GM23338 (cell line): ENCODE results near the gene SCN3A. TPM values are rescaled to one million over a fixed set of nuclear protein-coding genes. Genes with fewer than 3 reads are reported as not detected.

Experiments
- ATAC-seq: fragments of 200-7000 bp; cut with Tn5 transposase; 3 replicates; pipeline ENCODE4 v1.9.1; 2020
- DNase-seq: peaks from one replicate; pipeline ENCODE4 v3.0.0-alpha.2; 2015; ENCODE audit warnings: low spot score
- H2AFZ ChIP-seq: fragments of 200-600 bp; sonication (generic); 2 replicates; pipeline ENCODE4 v1.8.0; 2016; ENCODE audit warnings: antibody characterized with exemption, mild to moderate bottlenecking, moderate library complexity
- H3F3A ChIP-seq: fragments of 200-600 bp; sonication (generic); replicated peaks from 2 replicates; pipeline ENCODE4 v1.8.0; 2017; ENCODE audit warnings: antibody characterized with exemption, mixed run types, low read depth
- H3K27ac ChIP-seq: fragments of 200-600 bp; sonication (generic); 2 replicates; pipeline ENCODE4 v1.6.1; 2016; ENCODE audit warnings: low read depth
- H3K27me3 ChIP-seq: fragments of 200-600 bp; sonication (generic); 2 replicates; pipeline ENCODE4 v1.8.0; 2016; ENCODE audit warnings: mild to moderate bottlenecking, mixed run types, moderate library complexity; ENCODE audit not compliant: insufficient read depth
- H3K36me3 ChIP-seq: fragments of 200-600 bp; sonication (generic); 2 replicates; pipeline ENCODE4 v1.8.0; 2016; ENCODE audit warnings: mild to moderate bottlenecking; ENCODE audit not compliant: insufficient read depth
- H3K4me1 ChIP-seq: fragments of 200-600 bp; sonication (generic); 2 replicates; pipeline ENCODE4 v1.8.0; 2016; ENCODE audit warnings: mild to moderate bottlenecking, moderate library complexity; ENCODE audit not compliant: insufficient read depth
- H3K4me2 ChIP-seq: fragments of 200-600 bp; sonication (generic); 2 replicates; pipeline ENCODE4 v1.7.1; 2017; ENCODE audit warnings: mixed run types
- H3K4me3 ChIP-seq: fragments of 200-600 bp; sonication (generic); 2 replicates; pipeline ENCODE4 v1.6.1; 2016; ENCODE audit warnings: mixed run types
- H3K79me2 ChIP-seq: fragments of 200-600 bp; sonication (generic); replicated peaks from 2 replicates; pipeline ENCODE4 v1.8.0; 2017; ENCODE audit warnings: mild to moderate bottlenecking; ENCODE audit not compliant: insufficient read depth
- H3K9me2 ChIP-seq: fragments of 200-600 bp; sonication (generic); 2 replicates; pipeline ENCODE4 v1.8.0; 2017; ENCODE audit not compliant: insufficient read depth
- H4K20me1 ChIP-seq: fragments of 200-600 bp; sonication (generic); replicated peaks from 2 replicates; pipeline ENCODE4 v1.8.0; 2017; ENCODE audit warnings: mild to moderate bottlenecking; ENCODE audit not compliant: insufficient read depth
- H3K27ac Mint-ChIP-seq: 2 replicates; pipeline ENCODE4 v1.8.0; 2020; ENCODE audit warnings: inconsistent platforms, mild to moderate bottlenecking, moderate library complexity, mixed read lengths
- H3K27me3 Mint-ChIP-seq: 3 replicates; pipeline ENCODE4 v1.8.0; 2022; ENCODE audit warnings: low read depth, mild to moderate bottlenecking, moderate library complexity, mixed read lengths, inconsistent platforms; ENCODE audit not compliant: insufficient read depth, poor library complexity
- H3K36me3 Mint-ChIP-seq: 3 replicates; pipeline ENCODE4 v1.8.0; 2021; ENCODE audit warnings: low read depth, mild to moderate bottlenecking, inconsistent platforms, moderate library complexity, mixed read lengths
- H3K4me1 Mint-ChIP-seq: 3 replicates; pipeline ENCODE4 v1.8.0; 2020; ENCODE audit warnings: mild to moderate bottlenecking, inconsistent platforms, mixed read lengths
- H3K4me3 Mint-ChIP-seq: 3 replicates; pipeline ENCODE4 v1.8.0; 2021; ENCODE audit warnings: moderate library complexity, mild to moderate bottlenecking, inconsistent platforms, mixed read lengths
- H3K9me3 Mint-ChIP-seq: 3 replicates; pipeline ENCODE4 v1.8.0; 2020; ENCODE audit warnings: moderate library complexity, mild to moderate bottlenecking, inconsistent platforms, mixed read lengths
- EZH2phosphoT487 ChIP-seq: fragments of 200-600 bp; sonication (generic); IDR thresholded peaks from one replicate; pipeline ENCODE4 v1.8.1; 2018; ENCODE audit warnings: antibody characterized with exemption; ENCODE audit not compliant: unreplicated experiment
- JUNB ChIP-seq: IDR thresholded peaks from one replicate; pipeline ENCODE4 v1.6.1; 2016; ENCODE audit warnings: antibody characterized with exemption; ENCODE audit not compliant: unreplicated experiment
- polyA plus RNA-seq: library from polyadenylated mRNA; unstranded; fragments of >200 nt; fragmentation: Nextera tagmentation; extraction: Ambion mirVana; gene quantifications from 2 replicates; pipeline ENCODE4 v1.2.1, GENCODE V29; 2016
- total RNA-seq: library from RNA; depleted of rRNA; stranded (reverse); fragments of >200 nt; shearing (Covaris generic); gene quantifications from 2 replicates; pipeline ENCODE4 v1.2.3, GENCODE V29; 2014
- TF ChIP-seq, protein P1 (sequence below): fragments of 250-450 bp; sonication (Bioruptor Pico); IDR thresholded peaks from 2 replicates; pipeline ENCODE4 v1.5.0; 2020; ENCODE audit warnings: mild to moderate bottlenecking, moderate library complexity
- TF ChIP-seq, protein P2 (sequence below): IDR thresholded peaks from one replicate; pipeline ENCODE4 v1.6.1; 2018; ENCODE audit warnings: antibody characterized with exemption; ENCODE audit not compliant: unreplicated experiment
- TF ChIP-seq, protein P3 (sequence below): IDR thresholded peaks from 2 replicates; pipeline ENCODE4 v1.6.1; 2016; ENCODE audit warnings: antibody characterized with exemption

Gene SCN3A
- total and polyA plus RNA-seq, 2 experiments from 2014 or later: 0.66 TPM; not detected in 1

DNA sequence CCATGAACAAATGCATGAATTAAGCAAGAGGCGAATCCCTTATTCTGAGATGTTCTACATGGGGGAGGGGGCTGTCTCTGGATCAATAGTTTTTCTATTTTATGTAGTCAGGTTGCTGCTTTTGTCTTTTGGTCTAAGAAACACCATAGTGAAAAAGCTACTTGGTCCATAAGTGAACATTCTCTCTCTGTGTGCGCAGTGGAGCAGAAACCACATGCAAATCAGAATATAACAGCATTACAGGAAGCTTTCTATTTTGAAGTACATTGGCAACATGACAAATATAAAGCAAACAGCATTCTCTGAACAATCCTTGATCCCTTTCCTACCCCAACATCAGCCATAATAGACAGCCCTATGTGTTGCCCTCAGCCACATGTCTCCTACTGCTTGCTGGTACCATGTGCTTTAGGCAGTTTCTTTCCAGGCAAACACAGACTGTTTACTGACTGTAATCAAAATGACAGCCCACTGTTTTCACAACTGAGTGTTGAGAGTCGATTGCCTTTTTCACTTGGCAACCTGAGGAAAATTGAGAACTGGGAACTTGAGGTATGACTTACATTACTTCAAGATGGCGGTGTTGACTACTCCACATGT, 10.6 kb downstream of the SCN3A start (continued):
- TF ChIP-seq, protein P1, sequence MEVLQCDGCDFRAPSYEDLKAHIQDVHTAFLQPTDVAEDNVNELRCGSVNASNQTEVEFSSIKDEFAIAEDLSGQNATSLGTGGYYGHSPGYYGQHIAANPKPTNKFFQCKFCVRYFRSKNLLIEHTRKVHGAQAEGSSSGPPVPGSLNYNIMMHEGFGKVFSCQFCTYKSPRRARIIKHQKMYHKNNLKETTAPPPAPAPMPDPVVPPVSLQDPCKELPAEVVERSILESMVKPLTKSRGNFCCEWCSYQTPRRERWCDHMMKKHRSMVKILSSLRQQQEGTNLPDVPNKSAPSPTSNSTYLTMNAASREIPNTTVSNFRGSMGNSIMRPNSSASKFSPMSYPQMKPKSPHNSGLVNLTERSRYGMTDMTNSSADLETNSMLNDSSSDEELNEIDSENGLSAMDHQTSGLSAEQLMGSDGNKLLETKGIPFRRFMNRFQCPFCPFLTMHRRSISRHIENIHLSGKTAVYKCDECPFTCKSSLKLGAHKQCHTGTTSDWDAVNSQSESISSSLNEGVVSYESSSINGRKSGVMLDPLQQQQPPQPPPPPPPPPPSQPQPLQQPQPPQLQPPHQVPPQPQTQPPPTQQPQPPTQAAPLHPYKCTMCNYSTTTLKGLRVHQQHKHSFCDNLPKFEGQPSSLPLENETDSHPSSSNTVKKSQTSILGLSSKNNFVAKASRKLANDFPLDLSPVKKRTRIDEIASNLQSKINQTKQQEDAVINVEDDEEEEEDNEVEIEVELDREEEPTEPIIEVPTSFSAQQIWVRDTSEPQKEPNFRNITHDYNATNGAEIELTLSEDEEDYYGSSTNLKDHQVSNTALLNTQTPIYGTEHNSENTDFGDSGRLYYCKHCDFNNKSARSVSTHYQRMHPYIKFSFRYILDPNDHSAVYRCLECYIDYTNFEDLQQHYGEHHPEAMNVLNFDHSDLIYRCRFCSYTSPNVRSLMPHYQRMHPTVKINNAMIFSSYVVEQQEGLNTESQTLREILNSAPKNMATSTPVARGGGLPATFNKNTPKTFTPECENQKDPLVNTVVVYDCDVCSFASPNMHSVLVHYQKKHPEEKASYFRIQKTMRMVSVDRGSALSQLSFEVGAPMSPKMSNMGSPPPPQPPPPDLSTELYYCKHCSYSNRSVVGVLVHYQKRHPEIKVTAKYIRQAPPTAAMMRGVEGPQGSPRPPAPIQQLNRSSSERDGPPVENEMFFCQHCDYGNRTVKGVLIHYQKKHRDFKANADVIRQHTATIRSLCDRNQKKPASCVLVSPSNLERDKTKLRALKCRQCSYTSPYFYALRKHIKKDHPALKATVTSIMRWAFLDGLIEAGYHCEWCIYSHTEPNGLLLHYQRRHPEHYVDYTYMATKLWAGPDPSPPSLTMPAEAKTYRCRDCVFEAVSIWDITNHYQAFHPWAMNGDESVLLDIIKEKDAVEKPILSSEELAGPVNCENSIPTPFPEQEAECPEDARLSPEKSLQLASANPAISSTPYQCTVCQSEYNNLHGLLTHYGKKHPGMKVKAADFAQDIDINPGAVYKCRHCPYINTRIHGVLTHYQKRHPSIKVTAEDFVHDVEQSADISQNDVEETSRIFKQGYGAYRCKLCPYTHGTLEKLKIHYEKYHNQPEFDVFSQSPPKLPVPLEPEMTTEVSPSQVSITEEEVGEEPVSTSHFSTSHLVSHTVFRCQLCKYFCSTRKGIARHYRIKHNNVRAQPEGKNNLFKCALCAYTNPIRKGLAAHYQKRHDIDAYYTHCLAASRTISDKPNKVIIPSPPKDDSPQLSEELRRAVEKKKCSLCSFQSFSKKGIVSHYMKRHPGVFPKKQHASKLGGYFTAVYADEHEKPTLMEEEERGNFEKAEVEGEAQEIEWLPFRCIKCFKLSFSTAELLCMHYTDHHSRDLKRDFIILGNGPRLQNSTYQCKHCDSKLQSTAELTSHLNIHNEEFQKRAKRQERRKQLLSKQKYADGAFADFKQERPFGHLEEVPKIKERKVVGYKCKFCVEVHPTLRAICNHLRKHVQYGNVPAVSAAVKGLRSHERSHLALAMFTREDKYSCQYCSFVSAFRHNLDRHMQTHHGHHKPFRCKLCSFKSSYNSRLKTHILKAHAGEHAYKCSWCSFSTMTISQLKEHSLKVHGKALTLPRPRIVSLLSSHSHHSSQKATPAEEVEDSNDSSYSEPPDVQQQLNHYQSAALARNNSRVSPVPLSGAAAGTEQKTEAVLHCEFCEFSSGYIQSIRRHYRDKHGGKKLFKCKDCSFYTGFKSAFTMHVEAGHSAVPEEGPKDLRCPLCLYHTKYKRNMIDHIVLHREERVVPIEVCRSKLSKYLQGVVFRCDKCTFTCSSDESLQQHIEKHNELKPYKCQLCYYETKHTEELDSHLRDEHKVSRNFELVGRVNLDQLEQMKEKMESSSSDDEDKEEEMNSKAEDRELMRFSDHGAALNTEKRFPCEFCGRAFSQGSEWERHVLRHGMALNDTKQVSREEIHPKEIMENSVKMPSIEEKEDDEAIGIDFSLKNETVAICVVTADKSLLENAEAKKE: no peak

DNA sequence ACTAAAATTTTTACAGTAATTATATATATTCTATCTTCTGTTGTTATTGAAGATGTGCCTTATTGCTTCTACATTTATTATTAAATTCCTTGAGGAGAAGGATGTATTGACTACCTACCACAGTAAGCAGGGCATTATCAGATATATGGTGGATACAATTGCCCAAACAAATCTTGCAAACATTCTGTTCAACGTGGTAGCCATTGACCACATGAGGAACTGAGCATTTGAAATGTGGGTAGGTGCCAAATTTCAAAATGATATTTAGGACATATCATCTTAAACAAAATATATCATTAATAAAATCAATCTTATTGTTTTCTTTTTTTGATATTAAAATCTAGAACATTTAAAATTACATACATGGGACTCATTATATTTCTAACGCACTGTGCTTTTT, 11.1 kb downstream of the SCN3A start:
- Histone ChIP-seq H4K20me1 (no peaks in the 10 kb centered on the region), H3K4me3 (no peak overlapping the region), H3F3A (no peaks in the 10 kb centered on the region), H3K9me2 (no peaks in the 10 kb centered on the region; the same call in 1 of the 2 replicates), H3K4me1 (peaks cover 4% of the 10 kb centered on the region; the same call in 1 of the 2 replicates), H3K79me2 (no peaks in the 10 kb centered on the region), H3K36me3 (no peaks in the 10 kb centered on the region), H2AFZ (no peak overlapping the region), H3K4me2 (no peak overlapping the region), H3K27me3 (no peaks in the 10 kb centered on the region), H3K27ac (no peak overlapping the region)
- Mint-ChIP-seq H3K36me3 (no peaks in the 10 kb centered on the region), H3K27ac (no peak overlapping the region), H3K4me3 (no peak overlapping the region), H3K4me1 (peaks cover 14% of the 10 kb centered on the region), H3K9me3 (no peaks in the 10 kb centered on the region), H3K27me3 (no peaks in the 10 kb centered on the region)
- DNase-seq: no peak
- TF ChIP-seq, protein P2, sequence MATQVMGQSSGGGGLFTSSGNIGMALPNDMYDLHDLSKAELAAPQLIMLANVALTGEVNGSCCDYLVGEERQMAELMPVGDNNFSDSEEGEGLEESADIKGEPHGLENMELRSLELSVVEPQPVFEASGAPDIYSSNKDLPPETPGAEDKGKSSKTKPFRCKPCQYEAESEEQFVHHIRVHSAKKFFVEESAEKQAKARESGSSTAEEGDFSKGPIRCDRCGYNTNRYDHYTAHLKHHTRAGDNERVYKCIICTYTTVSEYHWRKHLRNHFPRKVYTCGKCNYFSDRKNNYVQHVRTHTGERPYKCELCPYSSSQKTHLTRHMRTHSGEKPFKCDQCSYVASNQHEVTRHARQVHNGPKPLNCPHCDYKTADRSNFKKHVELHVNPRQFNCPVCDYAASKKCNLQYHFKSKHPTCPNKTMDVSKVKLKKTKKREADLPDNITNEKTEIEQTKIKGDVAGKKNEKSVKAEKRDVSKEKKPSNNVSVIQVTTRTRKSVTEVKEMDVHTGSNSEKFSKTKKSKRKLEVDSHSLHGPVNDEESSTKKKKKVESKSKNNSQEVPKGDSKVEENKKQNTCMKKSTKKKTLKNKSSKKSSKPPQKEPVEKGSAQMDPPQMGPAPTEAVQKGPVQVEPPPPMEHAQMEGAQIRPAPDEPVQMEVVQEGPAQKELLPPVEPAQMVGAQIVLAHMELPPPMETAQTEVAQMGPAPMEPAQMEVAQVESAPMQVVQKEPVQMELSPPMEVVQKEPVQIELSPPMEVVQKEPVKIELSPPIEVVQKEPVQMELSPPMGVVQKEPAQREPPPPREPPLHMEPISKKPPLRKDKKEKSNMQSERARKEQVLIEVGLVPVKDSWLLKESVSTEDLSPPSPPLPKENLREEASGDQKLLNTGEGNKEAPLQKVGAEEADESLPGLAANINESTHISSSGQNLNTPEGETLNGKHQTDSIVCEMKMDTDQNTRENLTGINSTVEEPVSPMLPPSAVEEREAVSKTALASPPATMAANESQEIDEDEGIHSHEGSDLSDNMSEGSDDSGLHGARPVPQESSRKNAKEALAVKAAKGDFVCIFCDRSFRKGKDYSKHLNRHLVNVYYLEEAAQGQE: no peak
- TF ChIP-seq, protein P3, sequence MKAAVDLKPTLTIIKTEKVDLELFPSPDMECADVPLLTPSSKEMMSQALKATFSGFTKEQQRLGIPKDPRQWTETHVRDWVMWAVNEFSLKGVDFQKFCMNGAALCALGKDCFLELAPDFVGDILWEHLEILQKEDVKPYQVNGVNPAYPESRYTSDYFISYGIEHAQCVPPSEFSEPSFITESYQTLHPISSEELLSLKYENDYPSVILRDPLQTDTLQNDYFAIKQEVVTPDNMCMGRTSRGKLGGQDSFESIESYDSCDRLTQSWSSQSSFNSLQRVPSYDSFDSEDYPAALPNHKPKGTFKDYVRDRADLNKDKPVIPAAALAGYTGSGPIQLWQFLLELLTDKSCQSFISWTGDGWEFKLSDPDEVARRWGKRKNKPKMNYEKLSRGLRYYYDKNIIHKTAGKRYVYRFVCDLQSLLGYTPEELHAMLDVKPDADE: no peak
- TF ChIP-seq JUNB (no peak), EZH2phosphoT487 (no peak)
- no peak for ATAC-seq
